Measurements from ENCODE around the gene LAPTM5.

Gene LAPTM5

GRCh38 chr1:30739601-30740000 lies 18.0 kb downstream of the LAPTM5 start:
- no peak for DNase-seq (ENCODE audit: insufficient read length, low spot score)
- no peak for FAIRE-seq
- TF ChIP-seq CTCF (IDR thresholded peaks at IDR 0.05; ENCODE audit: insufficient read depth, missing control alignments), result no peak

- FAIRE-seq, result no peak
- no peak for TF ChIP-seq CTCF (IDR thresholded peaks at IDR 0.05; ENCODE audit: insufficient read depth, missing control alignments)
- no peak for DNase-seq (ENCODE audit: insufficient read length, low spot score)
These were observed 18.6 kb downstream of the LAPTM5 start for GRCh38 chr1:30738715-30739559.

- no peak for TF ChIP-seq CTCF (IDR thresholded peaks at IDR 0.05; ENCODE audit: insufficient read depth, missing control alignments)
- FAIRE-seq, result no peak
- no peak for DNase-seq (ENCODE audit: insufficient read length, low spot score)
These were observed 19.4 kb downstream of the LAPTM5 start for GRCh38 chr1:30738040-30738714.

- DNase-seq (ENCODE audit: insufficient read length, low spot score), result no peak
- no peak for FAIRE-seq
- no peak for TF ChIP-seq CTCF (IDR thresholded peaks at IDR 0.05; ENCODE audit: insufficient read depth, missing control alignments)
These were observed 20.1 kb downstream of the LAPTM5 start for GRCh38 chr1:30737357-30738039.

- no peak for FAIRE-seq
- no peak for DNase-seq (ENCODE audit: insufficient read length, low spot score)
- no peak for TF ChIP-seq CTCF (IDR thresholded peaks at IDR 0.05; ENCODE audit: insufficient read depth, missing control alignments)
These were observed 21.7 kb downstream of the LAPTM5 start for GRCh38 chr1:30735668-30736498.

GRCh38 chr1:30735124-30735523 lies 22.4 kb downstream of the LAPTM5 start:
- FAIRE-seq, result no peak
- DNase-seq (ENCODE audit: insufficient read length, low spot score), result no peak
- TF ChIP-seq CTCF (IDR thresholded peaks at IDR 0.05; ENCODE audit: insufficient read depth, missing control alignments), result no peak

All from D721Med (cell line).